HG02938 (cell line): ENCODE data around the gene PRKCQ.
A peak's percentile ranks its signal among the peaks of the same experiment; 100 is the strongest.

ENCODE experiments used
- ATAC-seq: cut with Tn5 transposase; IDR thresholded peaks from one replicate; pipeline ENCODE4 v1.9.1; 2021; ENCODE audit warnings: mild to moderate bottlenecking, moderate library complexity; ENCODE audit not compliant: unreplicated experiment

Gene PRKCQ

GRCh38 chr10:6528198-6528950 lies 51.7 kb downstream of the PRKCQ start:
- ATAC-seq = no peak

DNA sequence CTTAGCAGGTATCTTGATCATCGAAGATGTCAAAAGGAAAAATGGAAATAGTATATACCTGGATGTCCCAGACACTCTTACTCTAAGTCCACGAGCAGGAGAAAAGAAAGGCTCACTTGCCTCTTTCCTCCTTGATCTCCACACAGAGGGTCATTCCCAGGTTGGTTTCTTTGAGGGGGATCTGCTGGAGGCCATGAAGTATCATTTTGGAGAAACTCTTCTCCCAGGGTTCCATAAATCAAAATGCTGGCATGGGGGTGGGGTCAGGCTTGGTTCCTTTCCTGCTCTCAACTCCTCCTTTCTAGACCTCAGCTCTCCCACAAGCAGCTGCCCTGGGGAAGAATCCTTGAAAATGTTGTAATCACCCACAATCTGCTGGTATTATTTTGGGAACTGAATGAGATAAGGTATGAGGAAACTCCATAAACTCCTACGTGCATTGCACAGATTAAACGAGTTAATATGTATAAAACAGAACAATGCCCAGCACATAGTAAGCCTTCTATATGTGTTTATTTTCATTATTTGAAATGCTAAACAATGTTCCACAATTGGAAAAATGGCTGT lies 54.4 kb downstream of the PRKCQ start:
- ATAC-seq = no peak

DNA sequence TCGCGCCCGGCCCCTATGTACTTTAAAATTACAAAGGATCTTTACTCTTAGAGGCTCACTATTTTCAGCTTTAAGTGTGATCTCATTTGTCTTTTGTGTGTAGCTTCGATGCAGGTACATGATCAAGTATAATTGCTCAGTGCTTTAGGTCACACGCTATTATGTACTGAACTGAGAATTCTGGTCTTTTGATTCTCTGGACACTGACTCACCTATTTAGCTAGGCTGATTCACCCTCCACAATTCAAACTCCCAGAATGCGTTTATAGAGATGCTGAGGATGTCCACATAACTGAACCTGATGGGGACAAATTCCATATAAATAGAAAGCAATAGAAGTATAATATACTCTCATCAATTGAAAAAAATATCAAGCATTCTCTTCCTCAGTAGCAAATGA lies 57.8 kb downstream of the PRKCQ start:
- no peak for ATAC-seq

DNA sequence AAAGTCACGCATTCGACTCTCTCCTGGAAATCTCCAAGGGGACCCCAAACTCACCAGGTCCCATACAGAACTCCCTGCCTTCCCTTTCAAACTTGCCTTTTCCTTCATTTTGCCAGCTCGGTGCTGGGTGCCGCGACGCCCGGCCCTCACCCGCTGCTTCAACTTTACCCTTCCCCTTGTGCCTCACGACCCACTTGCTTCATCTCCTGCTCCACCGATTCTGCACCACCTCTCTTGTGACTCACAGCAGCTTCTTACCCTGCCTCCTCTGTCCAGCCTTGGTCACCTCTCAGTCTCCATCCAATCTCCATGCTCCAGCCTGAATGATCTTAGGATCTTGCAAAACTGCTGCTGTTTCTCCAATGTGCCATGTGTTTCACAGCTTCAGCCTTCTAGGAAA lies 59.9 kb downstream of the PRKCQ start:
- no peak for ATAC-seq

DNA sequence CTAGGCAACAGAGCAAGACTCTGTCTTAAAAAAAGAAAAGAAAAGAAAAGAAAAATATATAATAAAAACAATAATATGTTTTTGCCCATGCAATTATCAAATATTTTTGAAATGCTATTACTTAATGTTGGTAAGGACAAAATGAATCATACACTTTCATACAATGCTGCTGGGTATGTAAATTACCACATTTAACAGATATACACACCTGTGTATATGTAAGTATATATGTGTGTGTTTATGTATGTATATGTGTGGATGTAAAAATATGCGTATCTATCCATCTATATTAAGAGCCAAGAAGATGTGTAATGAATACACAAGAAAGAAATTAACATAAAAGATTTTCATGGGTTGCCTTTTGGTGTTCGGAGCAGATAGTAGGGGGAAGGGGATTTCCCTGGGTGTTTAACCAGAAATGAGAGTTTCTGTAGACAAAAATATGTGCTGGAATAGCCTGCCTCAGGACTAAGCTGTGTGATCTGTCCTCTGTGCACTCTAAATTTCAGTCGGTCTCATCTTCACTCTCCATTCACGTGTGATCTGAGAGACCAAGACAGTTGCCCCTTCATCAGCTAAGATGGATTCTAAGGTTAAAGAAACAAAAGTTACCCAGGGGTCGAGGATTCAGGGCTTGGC lies 61.2 kb downstream of the PRKCQ start:
- no peak for ATAC-seq

DNA sequence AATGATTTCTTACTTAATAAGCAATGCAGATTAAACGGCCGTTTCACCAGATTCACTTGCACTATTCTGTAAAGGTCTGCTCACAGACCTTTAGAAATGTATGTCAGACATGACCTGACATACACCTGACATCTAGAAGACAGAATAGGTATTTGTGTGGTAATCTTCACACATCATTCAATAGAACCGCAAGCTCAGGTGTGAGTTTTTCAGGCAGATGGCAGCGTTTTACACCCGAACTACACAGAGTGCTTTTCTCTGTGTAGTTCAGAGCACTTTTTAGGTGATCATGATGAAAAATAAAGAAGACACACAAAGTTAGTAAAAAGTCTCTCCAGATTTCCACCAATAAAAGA lies 63.2 kb downstream of the PRKCQ start:
- no peak for ATAC-seq

DNA sequence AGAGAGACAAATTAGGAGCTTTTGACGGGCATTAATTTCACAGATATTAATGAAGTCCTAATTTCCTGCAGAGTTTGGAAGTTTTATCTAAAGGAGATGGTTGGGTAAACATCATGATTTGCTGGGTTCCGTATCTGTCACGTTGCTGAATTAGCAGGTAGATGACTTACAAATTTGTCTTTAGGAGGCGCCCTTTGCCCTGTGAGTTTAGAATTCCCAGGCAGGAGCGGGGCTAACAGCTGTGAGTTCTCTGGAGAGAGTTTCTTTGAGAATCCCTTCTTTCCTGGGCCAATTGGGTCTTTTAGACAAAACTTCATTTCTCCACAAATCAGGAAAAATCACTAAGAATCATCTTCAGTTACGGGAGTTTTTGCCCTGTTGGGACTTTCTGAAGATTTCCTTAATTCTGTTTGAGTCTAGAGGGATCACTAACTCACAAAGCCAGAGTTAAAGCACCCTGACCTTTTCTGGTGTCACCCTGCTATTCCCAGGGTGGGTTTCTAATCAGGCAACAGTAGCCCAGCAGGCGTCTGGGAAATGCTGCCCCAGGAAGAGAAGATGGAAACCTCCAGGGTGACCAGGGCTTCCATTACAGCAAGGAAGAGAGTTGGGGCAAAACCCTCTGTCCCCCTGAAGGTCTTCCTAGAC lies 63.7 kb downstream of the PRKCQ start:
- no peak for ATAC-seq

DNA sequence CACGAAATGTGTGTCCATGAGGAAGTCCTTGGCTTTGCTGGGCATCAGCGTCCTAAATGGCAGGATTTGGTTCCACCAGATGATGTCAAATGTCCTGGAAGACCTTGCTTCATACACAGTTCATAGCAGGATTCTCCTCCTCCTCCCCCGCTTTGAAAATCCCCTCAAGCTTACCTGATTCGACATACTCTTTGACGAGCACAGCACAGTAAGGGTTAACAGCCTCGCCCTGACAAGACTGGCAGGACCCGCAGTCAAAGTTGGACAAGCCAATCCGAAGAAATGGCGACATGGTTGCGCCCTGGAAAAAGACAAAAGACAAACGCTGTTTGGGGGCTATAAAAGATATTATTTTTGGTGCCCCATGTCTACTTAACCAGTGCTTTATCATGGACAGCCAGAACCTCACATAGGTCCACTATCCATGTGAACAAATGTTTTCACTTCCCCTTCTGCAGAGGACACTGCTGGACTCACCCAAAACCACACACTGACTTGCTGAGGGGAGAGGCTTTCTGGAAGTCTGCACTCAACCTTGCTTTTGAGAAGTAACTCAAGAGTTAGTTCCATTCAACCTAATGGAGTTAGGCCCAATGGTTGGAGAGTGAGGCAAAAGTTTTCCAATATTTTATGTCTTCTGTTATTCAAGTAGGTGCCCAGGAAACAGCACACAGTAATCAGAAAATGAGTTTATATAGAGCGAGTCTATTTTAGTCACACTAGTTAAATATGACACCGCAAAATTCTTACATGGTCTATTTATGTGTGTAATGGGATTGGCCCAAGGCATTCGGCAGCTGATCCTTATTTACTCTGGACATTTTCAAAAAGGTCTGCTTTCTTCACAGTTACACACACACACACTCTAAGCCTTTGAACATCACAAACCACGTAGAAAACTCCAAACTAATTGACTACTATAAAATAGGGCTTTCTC lies 65.0 kb downstream of the PRKCQ start:
- no peak for ATAC-seq

DNA sequence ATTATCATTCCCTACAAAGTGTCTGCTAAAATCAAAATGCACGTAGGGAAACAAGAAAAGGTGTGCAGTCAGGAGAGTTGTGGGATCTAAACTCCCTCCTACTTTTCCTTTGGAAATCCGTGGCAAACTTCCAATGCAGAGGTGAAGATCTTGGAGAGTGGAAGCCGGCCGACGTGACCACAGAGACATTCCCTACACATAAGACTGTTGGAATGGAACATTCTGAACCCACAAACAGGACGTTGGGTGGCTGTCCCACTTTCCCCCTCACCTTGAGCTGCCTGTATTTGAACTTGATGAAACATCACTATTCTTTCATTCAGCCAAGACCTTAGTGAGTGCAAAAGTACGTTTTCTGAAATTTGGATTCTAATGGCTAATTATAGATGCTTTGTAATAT lies 65.9 kb downstream of the PRKCQ start:
- no peak for ATAC-seq

DNA sequence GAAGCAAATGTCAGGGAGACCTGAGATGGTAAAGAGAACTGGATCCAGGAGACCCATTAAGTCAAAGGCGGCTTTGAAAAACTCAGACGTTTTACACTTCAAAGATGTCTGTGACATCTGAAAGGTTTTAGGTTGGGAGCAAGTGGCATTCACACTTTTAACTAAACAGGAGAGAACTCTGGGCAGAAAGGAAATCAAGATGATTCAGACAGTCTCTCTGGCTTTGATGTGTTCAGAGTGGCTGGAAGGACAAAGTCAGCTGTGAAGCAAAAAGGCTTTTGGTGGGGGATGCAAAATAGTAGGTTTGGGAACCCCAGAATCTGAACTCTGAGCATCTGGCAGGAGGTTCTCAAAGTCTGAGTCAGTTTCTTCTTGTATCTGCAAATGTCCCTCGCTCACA lies 66.6 kb downstream of the PRKCQ start:
- ATAC-seq = no peak

DNA sequence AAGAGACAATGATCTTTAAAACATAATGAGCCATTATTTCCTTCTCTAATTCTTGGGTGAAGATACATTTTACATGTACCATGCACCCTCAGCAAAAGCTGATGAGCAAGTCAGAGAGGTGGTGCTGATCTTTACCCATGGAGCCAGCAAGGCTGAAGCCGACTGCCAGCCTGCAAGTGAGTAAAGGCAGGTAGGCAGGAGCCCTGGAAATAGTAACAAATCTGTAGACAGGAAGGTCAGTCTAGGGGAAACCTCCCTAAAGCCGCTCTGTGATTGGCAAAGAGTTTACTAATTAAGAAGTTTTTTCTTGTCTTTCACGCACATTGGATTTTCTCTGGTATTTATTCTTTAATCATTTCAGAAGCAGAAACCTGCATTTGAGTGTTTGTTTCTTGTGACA lies 67.9 kb downstream of the PRKCQ start:
- no peak for ATAC-seq

- no peak for ATAC-seq
Observed at GRCh38 chr10:6511347-6511746, 68.7 kb downstream of the PRKCQ start.

DNA sequence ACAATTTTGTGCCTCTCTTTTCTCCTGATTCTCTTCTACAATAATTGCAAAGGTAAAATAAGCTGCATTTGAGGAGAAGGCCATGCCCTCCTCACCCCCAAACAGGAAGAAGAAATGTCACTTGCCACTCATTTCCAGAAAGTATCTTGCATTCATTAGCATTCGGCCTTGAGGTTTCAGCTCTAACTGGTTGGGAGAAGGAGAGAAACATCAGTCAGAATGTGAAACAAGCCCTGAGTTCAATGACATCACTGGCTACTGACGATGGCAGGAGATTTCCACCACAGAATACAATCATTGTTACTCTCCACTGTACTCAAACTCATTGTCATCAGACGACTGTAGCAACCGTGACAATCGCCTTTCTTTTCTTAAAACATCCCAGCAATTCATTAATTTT lies 72.8 kb downstream of the PRKCQ start:
- peak; percentile 86 for ATAC-seq

DNA sequence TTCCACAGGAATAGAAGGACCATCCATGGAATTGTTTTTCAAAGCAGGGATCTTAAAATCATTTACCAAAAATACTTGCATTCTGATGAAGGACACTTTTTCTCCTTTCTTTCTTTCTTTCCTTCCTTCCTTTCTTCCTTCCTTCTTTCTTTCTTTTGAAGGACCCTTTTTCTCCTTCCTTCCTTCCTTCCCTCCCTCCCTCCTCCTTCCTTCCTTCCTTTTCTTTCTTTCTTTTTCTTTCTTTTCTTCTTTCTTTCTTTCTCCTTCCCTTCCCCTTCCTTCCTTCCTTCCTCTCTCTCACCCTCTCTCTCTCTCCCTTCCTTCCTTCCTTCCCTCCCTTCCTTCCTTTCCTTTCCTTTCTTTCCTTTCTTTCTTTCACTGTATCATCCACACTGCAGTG lies 74.8 kb downstream of the PRKCQ start:
- no peak for ATAC-seq

GRCh38 chr10:6504296-6504695 lies 75.8 kb downstream of the PRKCQ start:
- ATAC-seq = no peak

GRCh38 chr10:6503171-6503570 lies 76.9 kb downstream of the PRKCQ start:
- ATAC-seq = no peak

- ATAC-seq = no peak
Observed at GRCh38 chr10:6501931-6502330, 78.1 kb downstream of the PRKCQ start.

- no peak for ATAC-seq
Observed at GRCh38 chr10:6499974-6500373, 80.1 kb downstream of the PRKCQ start.

- no peak for ATAC-seq
Observed at GRCh38 chr10:6498771-6499170, 81.3 kb downstream of the PRKCQ start.

- no peak for ATAC-seq
Observed at GRCh38 chr10:6497620-6498019, 82.5 kb downstream of the PRKCQ start.
